ENCODE measurements around the gene THYN1. TPM values are rescaled to one million over a fixed set of nuclear protein-coding genes. Genes with fewer than 3 reads are reported as not detected.
A peak's percentile ranks its signal among the peaks of the same experiment; 100 is the strongest.

THYN1 gene
- total and polyA plus RNA-seq, 3 donors from 2014 or later: 85.0 to 94.0 (median 86.9) TPM

- 90 to 93% methylated on average over 4 of the region's 4 CpGs for WGBS, 2 donors
- H3K9me3 ChIP-seq: no peaks in the 10 kb centered on the region
- no peak overlapping the region for H3K4me3 ChIP-seq
- intact Hi-C loops (cut with DNase I; ENCODE audit: low total_unique reads): loop anchor here (10.0 kb wide), 1 partner anchor 46 kb away; no protein-coding TSS in a partner anchor
- H3K27ac ChIP-seq: no peak overlapping the region
- no peak for DNase-seq
- no peaks in the 10 kb centered on the region for H3K36me3 ChIP-seq (ENCODE audit: low read depth, missing control alignments)
- TF ChIP-seq CTCF (IDR thresholded peaks at IDR 0.05) (no peak), POLR2A (IDR thresholded peaks at IDR 0.05) (no peak)
- H3K4me1 ChIP-seq: peaks cover 7% of the 10 kb centered on the region
- H3K27me3 ChIP-seq: no peaks in the 10 kb centered on the region
Observed at GRCh38 chr11:134278356-134278755, 25.2 kb upstream of the THYN1 start.

- peak overlapping the region; percentile 51 to 72 for H3K4me3 ChIP-seq
- H3K4me1 ChIP-seq: peaks cover 7% of the 10 kb centered on the region
- TF ChIP-seq POLR2A (IDR thresholded peaks at IDR 0.05) (no peak), CTCF (IDR thresholded peaks at IDR 0.05) (no peak)
- no peak overlapping the region for H3K27ac ChIP-seq
- intact Hi-C loops (cut with DNase I; ENCODE audit: low total_unique reads): loop anchor here (10.0 kb wide), 1 partner anchor 47 kb away; no protein-coding TSS in a partner anchor
- no peaks in the 10 kb centered on the region for H3K36me3 ChIP-seq (ENCODE audit: low read depth, missing control alignments)
- no peak for DNase-seq
- H3K9me3 ChIP-seq: no peaks in the 10 kb centered on the region
- no peaks in the 10 kb centered on the region for H3K27me3 ChIP-seq
- WGBS, 2 donors: 15% methylated on average over 34 to 36 of the region's 36 CpGs
Observed at GRCh38 chr11:134277183-134278001, 24.2 kb upstream of the THYN1 start.

GRCh38 chr11:134276396-134277182, 23.4 kb upstream of the THYN1 start:
- TF ChIP-seq POLR2A (IDR thresholded peaks at IDR 0.05) (no peak), CTCF (IDR thresholded peaks at IDR 0.05) (no peak)
- H3K4me1 ChIP-seq: peaks cover 7% of the 10 kb centered on the region
- H3K27me3 ChIP-seq: no peaks in the 10 kb centered on the region
- intact Hi-C loops (cut with DNase I; ENCODE audit: low total_unique reads): loop anchor here (10.0 kb wide), 1 partner anchor 48 kb away; no protein-coding TSS in a partner anchor
- H3K4me3 ChIP-seq: peak overlapping the region; percentile 51 to 72
- no peaks in the 10 kb centered on the region for H3K36me3 ChIP-seq (ENCODE audit: low read depth, missing control alignments)
- WGBS, 2 donors: 0% methylated on average over 43 of the region's 88 CpGs; no CpG with 5 or more reads in 1 of the 2 donors
- peak overlapping the region; percentile 52 to 72 for H3K27ac ChIP-seq
- H3K9me3 ChIP-seq: no peaks in the 10 kb centered on the region
- no peak for DNase-seq

GRCh38 chr11:134275534-134276395, 22.6 kb upstream of the THYN1 start, which contains the start of gene GLB1L3:
Gene GLB1L3 (plus strand): TSS chr11:134276379. CDS start chr11:134276741, 362 bp downstream.
- intact Hi-C loops (cut with DNase I; ENCODE audit: low total_unique reads): loop anchor here (10.0 kb wide), 1 partner anchor 49 kb away; no protein-coding TSS in a partner anchor
- Histone ChIP-seq H3K27ac (peak within 1 kb of the TSS; percentile 52 to 72), H3K4me3 (peak within 1 kb of the TSS; percentile 51 to 72), H3K27me3 (no peaks in the 10 kb centered on the region), H3K36me3 (ENCODE audit: low read depth, missing control alignments) (no peaks in the 10 kb centered on the region), H3K4me1 (peaks cover 7% of the 10 kb centered on the region), H3K9me3 (no peaks in the 10 kb centered on the region)
- DNase-seq: peak; percentile 66
- peak in 2 of 3 experiments; percentile 16 to 30 for TF ChIP-seq CTCF (IDR thresholded peaks at IDR 0.05)
- no peak for TF ChIP-seq POLR2A (IDR thresholded peaks at IDR 0.05)
- 3% methylated on average over 21 to 67 of the region's 68 CpGs for WGBS, 2 donors

All from testis (tissue), 3 donors.